Tibial nerve (tissue), 4 donors: ENCODE results near the gene RSBN1.

Experiments
- CTCF ChIP-seq, 5 experiments: fragments of 200-600 bp in 3 of 5; fragments of 450-650 bp in 2 of 5; sonication (generic) in 3 of 5; IDR thresholded peaks; one replicate each; pipeline ENCODE4 v1.5.1; 2016 to 2019; ENCODE audit warnings: antibody characterized with exemption in 5 of 5, mild to moderate bottlenecking in 3 of 5, moderate library complexity in 2 of 5
- EP300 ChIP-seq, 2 donors: sonication (generic); formaldehyde crosslinking; IDR thresholded peaks; one replicate each; pipeline ENCODE4 v1.6.1; 2017; ENCODE audit warnings: antibody characterized with exemption in 2 of 2, mild to moderate bottlenecking in 1 of 2
- POLR2A ChIP-seq, 2 donors: fragments of 450-650 bp; IDR thresholded peaks; one replicate each; pipeline ENCODE4 v1.6.1; 2017; ENCODE audit warnings: antibody characterized with exemption in 2 of 2, mild to moderate bottlenecking in 2 of 2, moderate library complexity in 2 of 2

GRCh38 chr1:113797472-113797871 lies 14.8 kb downstream of the RSBN1 start:
- TF ChIP-seq POLR2A (IDR thresholded peaks at IDR 0.05), result no peak
- TF ChIP-seq CTCF (IDR thresholded peaks at IDR 0.05), result no peak
- no peak for TF ChIP-seq EP300 (IDR thresholded peaks at IDR 0.05)
